GM13976 (cell line): ENCODE results near the gene STK4.

Experiments
- DNase-seq: peaks from one replicate; pipeline ENCODE4 v3.0.0; 2012; ENCODE audit warnings: low spot score
- in situ Hi-C: fragments of 300-500 bp; cut with MboI; formaldehyde crosslinking; loops from one replicate; pipeline ENCODE4 v1.12.0; 2022; ENCODE audit warnings: low sequenced_read_pairs, mixed read lengths, inconsistent platforms; ENCODE audit not compliant: unreplicated experiment
- TF ChIP-seq, protein P1 (sequence below): IDR thresholded peaks from 2 replicates; pipeline ENCODE4 v1.5.1; 2012; ENCODE audit warnings: borderline replicate concordance, mild to moderate bottlenecking; ENCODE audit not compliant: insufficient read depth; ENCODE audit errors: extremely low read depth, missing control alignments, control extremely low read depth

STK4 gene

DNA sequence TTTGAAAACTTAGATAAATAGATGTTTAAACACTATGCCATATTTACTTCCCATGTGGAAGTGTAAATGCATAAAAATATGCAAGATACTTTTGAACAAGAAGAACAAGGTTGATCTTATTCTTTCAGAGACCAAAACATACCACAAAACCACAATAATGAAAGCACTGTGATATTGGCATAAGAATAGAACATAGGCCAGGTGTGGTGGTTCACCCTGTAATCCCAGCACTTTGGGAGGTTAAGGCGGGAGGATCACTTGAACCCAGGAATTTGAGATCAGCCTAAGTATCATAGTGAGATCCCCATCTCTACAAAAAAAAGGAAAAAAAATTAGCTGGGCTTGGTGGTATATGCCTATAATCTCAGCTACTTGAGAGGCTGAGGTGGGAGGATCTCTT, 68.1 kb downstream of the STK4 start:
- TF ChIP-seq, protein P1, sequence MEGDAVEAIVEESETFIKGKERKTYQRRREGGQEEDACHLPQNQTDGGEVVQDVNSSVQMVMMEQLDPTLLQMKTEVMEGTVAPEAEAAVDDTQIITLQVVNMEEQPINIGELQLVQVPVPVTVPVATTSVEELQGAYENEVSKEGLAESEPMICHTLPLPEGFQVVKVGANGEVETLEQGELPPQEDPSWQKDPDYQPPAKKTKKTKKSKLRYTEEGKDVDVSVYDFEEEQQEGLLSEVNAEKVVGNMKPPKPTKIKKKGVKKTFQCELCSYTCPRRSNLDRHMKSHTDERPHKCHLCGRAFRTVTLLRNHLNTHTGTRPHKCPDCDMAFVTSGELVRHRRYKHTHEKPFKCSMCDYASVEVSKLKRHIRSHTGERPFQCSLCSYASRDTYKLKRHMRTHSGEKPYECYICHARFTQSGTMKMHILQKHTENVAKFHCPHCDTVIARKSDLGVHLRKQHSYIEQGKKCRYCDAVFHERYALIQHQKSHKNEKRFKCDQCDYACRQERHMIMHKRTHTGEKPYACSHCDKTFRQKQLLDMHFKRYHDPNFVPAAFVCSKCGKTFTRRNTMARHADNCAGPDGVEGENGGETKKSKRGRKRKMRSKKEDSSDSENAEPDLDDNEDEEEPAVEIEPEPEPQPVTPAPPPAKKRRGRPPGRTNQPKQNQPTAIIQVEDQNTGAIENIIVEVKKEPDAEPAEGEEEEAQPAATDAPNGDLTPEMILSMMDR = no peak
- no peak for DNase-seq
- in situ Hi-C loops = no loop called here

DNA sequence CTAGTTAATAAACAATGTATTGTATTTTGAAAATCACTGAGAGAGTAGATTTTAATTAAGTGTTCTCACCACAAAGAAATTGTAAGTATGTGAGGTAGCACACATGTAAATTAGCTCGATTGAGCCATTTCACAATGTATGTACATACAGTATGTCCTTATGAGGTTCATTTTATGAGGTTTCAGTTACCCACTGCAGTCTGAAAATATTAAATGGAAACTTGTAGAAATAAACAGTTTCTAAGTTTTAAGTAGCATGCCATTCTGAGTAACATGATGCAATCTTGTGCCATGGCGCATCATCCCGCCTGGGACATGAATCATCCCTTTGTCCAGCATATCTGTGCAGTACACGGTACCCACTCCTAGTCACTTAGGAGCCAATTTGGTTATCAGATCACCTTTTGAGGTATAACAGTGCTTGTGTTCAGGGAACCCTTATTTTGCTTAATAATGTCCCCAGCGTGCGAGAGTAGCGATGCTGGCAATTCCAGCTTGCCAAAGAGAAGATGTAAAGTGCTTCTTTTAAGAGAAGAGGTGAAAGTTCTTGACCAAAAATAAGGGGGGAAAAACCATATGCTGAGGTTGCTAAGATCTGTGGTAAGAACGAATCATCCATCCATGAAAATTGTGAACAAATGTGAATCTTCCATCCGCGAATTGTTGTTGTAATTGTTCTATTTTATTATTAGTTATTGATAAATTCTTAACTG, 69.9 kb downstream of the STK4 start:
- TF ChIP-seq, protein P1 = no peak
- in situ Hi-C loops = no loop called here
- no peak for DNase-seq

DNA sequence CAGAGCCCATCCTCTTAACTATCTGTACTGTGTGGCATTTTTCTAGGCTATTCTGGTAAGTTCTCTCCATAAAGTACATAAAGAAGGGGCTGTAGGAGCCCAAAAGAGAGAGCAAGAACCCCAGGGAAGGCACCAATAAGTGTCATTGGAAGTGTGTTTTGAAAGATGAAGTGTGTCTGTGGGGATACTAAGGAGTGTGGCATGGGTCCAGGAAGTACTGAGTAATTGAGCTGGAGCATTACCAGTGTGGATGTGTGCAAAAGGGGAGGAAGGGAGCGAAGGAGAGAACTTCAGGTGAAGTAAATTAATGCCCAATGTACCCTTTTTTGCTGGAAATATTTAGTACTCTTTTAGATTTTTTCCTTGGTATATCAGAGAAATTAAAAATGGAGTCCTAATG, 70.7 kb downstream of the STK4 start:
- in situ Hi-C loops = no loop called here
- DNase-seq = no peak
- TF ChIP-seq, protein P1 = no peak

DNA sequence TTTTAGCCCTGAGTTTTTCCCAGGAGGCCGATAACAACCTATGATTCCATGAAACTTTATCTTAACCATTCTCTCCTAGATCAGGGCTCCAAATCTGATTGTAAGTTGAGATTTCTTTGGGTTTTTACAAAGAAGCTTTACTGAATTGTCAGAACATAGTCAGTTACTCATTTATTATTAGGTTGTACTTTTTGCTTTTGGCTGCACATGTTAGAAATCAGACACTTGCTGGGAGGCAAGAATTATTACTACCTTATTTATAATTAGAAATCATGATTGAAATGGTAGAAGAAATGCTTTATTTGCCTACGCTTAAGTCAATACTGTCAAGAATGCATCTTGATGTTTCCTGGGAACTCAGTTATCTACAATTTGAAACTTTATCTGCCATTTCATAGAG, 71.3 kb downstream of the STK4 start:
- no peak for DNase-seq
- in situ Hi-C loops = no loop called here
- TF ChIP-seq, protein P1 = no peak

DNA sequence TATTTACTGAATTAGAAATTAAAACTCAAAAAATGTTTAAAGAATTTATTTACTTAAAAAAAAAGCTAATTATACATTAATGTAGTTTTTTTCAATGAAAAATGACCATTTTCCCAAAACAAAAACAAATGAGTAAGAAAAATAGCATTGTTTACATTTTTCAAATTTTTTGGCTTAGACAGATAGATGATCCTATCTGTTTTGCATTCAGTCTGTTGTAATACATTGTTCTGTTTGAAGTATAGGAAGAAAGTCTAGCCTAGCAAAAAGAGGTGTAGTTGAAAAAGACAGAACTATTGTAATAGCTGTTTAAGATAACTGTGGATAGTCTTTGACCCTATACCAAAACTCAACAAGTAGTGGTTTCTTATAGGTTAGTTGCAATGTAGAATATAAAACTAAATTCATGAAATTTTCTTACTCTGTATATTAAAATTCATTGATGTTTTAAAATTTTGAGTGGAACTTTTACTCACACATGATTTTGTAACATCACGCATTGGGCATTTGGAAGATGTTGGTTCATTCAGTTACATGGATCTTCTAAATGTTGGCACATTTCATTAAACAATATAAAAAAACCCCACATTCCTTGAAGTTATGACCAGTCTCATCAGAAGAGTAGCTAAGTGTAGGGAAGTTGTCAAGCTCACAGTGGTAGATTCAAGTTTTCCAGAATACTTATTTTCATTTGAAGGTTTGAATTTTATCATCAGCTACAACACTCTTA, 72.6 kb downstream of the STK4 start:
- in situ Hi-C loops = no loop called here
- TF ChIP-seq, protein P1 = no peak
- DNase-seq = no peak

DNA sequence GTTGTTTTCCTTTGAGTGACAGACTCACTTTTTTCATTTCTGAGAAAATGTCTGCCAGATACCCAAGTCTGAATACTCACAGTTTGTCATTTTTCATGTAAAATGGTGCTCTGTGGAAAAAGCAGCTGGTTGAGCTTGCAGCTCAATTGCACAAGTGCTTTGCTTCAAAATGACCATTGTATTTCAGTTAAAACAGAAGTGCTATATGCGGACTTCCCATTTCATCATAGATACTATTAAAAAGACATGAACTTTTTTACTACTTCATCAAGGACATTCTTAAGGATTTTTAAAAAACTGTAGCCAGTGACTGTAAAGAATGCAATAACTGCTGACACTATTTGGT, 73.1 kb downstream of the STK4 start:
- TF ChIP-seq, protein P1 = no peak
- in situ Hi-C loops = no loop called here
- DNase-seq = no peak
